VCaP (cell line): ENCODE data around the gene RNH1.

Source experiments
- H3K27ac ChIP-seq: fragments of 450-650 bp; 2 replicates; pipeline ENCODE4 v1.5.1; 2017
- TF ChIP-seq, protein P1 (sequence below): fragments of 450-650 bp; conservative IDR thresholded peaks from 2 replicates; pipeline ENCODE4 v1.5.1; 2017; ENCODE audit warnings: mild to moderate bottlenecking, moderate library complexity

RNH1 gene

GRCh38 chr11:551596-551995 lies 44.6 kb upstream of the RNH1 start:
- TF ChIP-seq, protein P1, sequence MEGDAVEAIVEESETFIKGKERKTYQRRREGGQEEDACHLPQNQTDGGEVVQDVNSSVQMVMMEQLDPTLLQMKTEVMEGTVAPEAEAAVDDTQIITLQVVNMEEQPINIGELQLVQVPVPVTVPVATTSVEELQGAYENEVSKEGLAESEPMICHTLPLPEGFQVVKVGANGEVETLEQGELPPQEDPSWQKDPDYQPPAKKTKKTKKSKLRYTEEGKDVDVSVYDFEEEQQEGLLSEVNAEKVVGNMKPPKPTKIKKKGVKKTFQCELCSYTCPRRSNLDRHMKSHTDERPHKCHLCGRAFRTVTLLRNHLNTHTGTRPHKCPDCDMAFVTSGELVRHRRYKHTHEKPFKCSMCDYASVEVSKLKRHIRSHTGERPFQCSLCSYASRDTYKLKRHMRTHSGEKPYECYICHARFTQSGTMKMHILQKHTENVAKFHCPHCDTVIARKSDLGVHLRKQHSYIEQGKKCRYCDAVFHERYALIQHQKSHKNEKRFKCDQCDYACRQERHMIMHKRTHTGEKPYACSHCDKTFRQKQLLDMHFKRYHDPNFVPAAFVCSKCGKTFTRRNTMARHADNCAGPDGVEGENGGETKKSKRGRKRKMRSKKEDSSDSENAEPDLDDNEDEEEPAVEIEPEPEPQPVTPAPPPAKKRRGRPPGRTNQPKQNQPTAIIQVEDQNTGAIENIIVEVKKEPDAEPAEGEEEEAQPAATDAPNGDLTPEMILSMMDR: no peak
- no peak overlapping the region for H3K27ac ChIP-seq

- TF ChIP-seq, protein P1: no peak
- H3K27ac ChIP-seq: no peak overlapping the region
These were observed 44.1 kb upstream of the RNH1 start for GRCh38 chr11:551131-551530.

DNA sequence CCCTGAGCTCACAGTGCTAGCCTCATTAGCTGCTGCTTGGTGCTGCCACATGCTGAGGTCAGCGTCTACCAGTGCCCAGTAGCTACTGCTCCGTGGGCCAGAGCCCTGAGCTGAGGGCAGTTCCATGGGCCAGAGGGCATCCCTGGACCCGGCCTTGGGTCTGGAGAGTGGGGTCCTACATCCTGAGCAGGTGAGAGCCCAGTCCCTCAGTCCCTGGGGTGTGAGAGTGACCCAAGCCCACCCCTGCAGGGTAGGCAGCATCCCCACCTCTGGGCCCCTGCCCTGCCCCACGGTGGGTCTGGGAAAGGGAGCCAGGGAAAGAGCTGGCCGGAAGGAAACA lies 43.7 kb upstream of the RNH1 start:
- TF ChIP-seq, protein P1: no peak
- H3K27ac ChIP-seq: no peak overlapping the region

- TF ChIP-seq, protein P1: no peak
- no peak overlapping the region for H3K27ac ChIP-seq
These were observed 43.1 kb upstream of the RNH1 start for GRCh38 chr11:550021-550745.

- TF ChIP-seq, protein P1: no peak
- no peak overlapping the region for H3K27ac ChIP-seq
These were observed 41.9 kb upstream of the RNH1 start for GRCh38 chr11:548700-549603.

DNA sequence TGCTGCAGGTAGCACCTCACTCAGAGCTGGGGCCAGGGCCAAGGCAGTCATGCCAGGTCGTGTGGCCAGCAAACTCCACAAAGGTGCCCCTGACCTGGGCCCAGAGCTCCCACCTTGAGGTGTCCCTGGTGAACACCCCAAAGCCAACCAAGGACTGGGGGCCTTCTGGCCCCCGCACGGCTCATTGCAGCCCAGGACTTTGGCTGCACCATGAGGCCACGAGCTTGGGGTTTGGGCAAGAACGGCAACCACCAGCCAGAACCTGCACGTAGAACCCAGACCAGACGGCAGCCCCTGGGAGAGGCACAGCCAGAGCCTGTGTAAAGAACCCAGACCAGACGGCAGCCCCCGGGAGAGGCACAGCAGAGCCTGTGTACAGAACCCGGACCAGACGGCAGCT lies 38.1 kb upstream of the RNH1 start:
- TF ChIP-seq, protein P1: no peak
- no peak overlapping the region for H3K27ac ChIP-seq

DNA sequence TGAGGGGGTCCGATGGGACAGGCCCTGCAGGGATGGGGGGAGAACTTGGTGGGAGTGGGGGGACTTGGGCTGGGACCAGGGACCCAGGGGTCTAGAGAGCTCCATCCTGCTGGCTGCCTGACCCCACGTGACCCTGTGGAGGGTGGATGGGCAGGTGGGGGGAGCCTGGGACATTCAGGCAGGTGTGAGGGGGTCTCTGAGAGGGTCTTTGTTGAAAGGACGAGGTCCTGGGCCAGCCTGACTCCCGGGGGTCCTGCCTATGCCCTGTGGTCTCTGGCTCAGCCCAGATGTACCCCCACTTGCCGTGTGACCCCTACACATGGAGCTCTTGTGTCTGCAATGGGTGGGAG lies 37.8 kb upstream of the RNH1 start:
- TF ChIP-seq, protein P1: no peak
- H3K27ac ChIP-seq: no peak overlapping the region
